ENCODE data around the gene FXR1. TPM values are rescaled to one million over a fixed set of nuclear protein-coding genes. Genes with fewer than 3 reads are reported as not detected.

Gene FXR1
- total RNA-seq, 1 experiment from 2014 or later = 133 TPM

DNA sequence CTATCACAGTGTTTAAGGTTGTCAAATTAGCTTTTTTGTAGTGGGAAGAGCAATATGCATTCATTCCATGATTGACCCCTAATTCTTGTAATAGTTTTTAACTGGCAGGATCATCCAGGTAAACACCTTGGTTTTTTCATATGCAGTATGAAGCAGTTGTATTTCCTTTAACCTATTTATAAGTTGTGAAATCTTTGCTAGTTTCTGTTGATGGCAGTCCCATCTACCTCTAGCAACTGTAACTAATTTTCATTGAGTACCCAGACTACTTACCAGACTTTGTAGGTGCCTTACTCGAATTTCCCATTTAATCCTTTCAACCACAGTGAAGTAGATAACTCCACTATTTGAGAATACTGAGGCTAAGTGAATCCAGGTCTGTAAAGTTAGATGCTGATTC, 6.1 kb downstream of the FXR1 start:
- no peak overlapping the region for H3K4me2 ChIP-seq (ENCODE audit: low read length)
- H3K9me3 ChIP-seq (ENCODE audit: low read length) = no peaks in the 10 kb centered on the region
- H3K36me3 ChIP-seq (ENCODE audit: low read depth, low read length) = peaks cover 24% of the 10 kb centered on the region
- BruUV-seq (replicated peaks) = no TSS peak
- ChIA-PET POLR2A (ENCODE audit: unreplicated experiment) (no interaction called here), CTCF (interaction anchor here (0.7 kb wide), 1 partner anchor 239 kb away, joined by 4 read pairs; the partner anchor contains the start of gene CCDC39)
- H3K4me3 ChIP-seq (ENCODE audit: low read length) = no peak overlapping the region
- no peak overlapping the region for H2AFZ ChIP-seq (ENCODE audit: low read length)
- H3F3A ChIP-seq (ENCODE audit: low read length, unreplicated experiment) = no peaks in the 10 kb centered on the region
- intact Hi-C loops (cut with micrococcal nuclease) = no loop called here
- no peaks in the 10 kb centered on the region for H3K27me3 ChIP-seq (ENCODE audit: low read length)
- no peak overlapping the region for H3K27ac ChIP-seq (ENCODE audit: low read length)
- peaks cover 17% of the 10 kb centered on the region for H3K4me1 ChIP-seq (ENCODE audit: insufficient read depth, low read length)
- H4K20me1 ChIP-seq (ENCODE audit: low read length) = peaks cover 82% of the 10 kb centered on the region
- no peaks in the 10 kb centered on the region for H3K9me2 ChIP-seq (replicated peaks; ENCODE audit: low read length)
- H3K79me2 ChIP-seq (ENCODE audit: low read length) = peaks cover 100% of the 10 kb centered on the region
- no peak for DNase-seq
- no peak overlapping the region for H3K9ac ChIP-seq (ENCODE audit: low read length)
- no peak for ATAC-seq
- no peak for TF ChIP-seq EZH2 (IDR thresholded peaks at IDR 0.05; ENCODE audit: low read length, unreplicated experiment)
- TF ChIP-seq, protein P1, sequence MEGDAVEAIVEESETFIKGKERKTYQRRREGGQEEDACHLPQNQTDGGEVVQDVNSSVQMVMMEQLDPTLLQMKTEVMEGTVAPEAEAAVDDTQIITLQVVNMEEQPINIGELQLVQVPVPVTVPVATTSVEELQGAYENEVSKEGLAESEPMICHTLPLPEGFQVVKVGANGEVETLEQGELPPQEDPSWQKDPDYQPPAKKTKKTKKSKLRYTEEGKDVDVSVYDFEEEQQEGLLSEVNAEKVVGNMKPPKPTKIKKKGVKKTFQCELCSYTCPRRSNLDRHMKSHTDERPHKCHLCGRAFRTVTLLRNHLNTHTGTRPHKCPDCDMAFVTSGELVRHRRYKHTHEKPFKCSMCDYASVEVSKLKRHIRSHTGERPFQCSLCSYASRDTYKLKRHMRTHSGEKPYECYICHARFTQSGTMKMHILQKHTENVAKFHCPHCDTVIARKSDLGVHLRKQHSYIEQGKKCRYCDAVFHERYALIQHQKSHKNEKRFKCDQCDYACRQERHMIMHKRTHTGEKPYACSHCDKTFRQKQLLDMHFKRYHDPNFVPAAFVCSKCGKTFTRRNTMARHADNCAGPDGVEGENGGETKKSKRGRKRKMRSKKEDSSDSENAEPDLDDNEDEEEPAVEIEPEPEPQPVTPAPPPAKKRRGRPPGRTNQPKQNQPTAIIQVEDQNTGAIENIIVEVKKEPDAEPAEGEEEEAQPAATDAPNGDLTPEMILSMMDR (conservative IDR thresholded peaks at IDR 0.05; ENCODE audit: low read depth, low read length) = no peak
- no peak for TF ChIP-seq EZH2phosphoT487 (IDR thresholded peaks at IDR 0.05; ENCODE audit: borderline replicate concordance, low read length)

DNA sequence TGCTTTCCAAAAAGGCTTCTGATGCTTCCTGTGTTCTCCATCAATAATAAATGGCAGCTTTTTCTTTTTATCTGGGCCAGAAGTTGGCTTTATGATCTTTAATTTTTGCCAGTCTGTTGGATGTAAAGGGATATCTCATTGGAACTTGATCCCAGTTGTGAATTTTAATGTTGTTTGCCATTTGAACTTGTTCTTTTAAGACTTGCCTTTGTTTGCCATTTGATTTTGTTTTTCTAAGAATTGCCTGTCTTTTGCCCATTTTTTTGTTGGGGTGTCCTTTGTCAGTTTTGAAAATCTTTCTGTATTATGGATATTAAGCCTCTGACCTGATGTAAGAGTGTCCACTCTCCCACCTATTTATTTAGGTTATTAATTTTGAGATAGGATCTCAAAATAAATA, 9.8 kb downstream of the FXR1 start:
- no peak for TF ChIP-seq EZH2phosphoT487 (IDR thresholded peaks at IDR 0.05; ENCODE audit: borderline replicate concordance, low read length)
- no peak for TF ChIP-seq EZH2 (IDR thresholded peaks at IDR 0.05; ENCODE audit: low read length, unreplicated experiment)
- TF ChIP-seq, protein P1 (conservative IDR thresholded peaks at IDR 0.05; ENCODE audit: low read depth, low read length) = no peak
- H3K4me3 ChIP-seq (ENCODE audit: low read length) = no peak overlapping the region
- H3K27ac ChIP-seq (ENCODE audit: low read length) = no peak overlapping the region
- no peaks in the 10 kb centered on the region for H3F3A ChIP-seq (ENCODE audit: low read length, unreplicated experiment)
- H2AFZ ChIP-seq (ENCODE audit: low read length) = no peak overlapping the region
- ATAC-seq (no peak), DNase-seq (no peak)
- no peak overlapping the region for H3K4me2 ChIP-seq (ENCODE audit: low read length)
- ChIA-PET POLR2A (ENCODE audit: unreplicated experiment) (no interaction called here), CTCF (no interaction called here)
- H3K36me3 ChIP-seq (ENCODE audit: low read depth, low read length) = peaks cover 7% of the 10 kb centered on the region; the same call in 1 of the 2 replicates
- intact Hi-C loops (cut with micrococcal nuclease) = no loop called here
- H3K9ac ChIP-seq (ENCODE audit: low read length) = no peak overlapping the region
- peaks cover 79% of the 10 kb centered on the region for H4K20me1 ChIP-seq (ENCODE audit: low read length)
- H3K27me3 ChIP-seq (ENCODE audit: low read length) = no peaks in the 10 kb centered on the region
- H3K9me2 ChIP-seq (replicated peaks; ENCODE audit: low read length) = no peaks in the 10 kb centered on the region
- H3K4me1 ChIP-seq (ENCODE audit: insufficient read depth, low read length) = no peaks in the 10 kb centered on the region
- peaks cover 100% of the 10 kb centered on the region for H3K79me2 ChIP-seq (ENCODE audit: low read length)
- H3K9me3 ChIP-seq (ENCODE audit: low read length) = no peaks in the 10 kb centered on the region
- no TSS peak for BruUV-seq (replicated peaks)

DNA sequence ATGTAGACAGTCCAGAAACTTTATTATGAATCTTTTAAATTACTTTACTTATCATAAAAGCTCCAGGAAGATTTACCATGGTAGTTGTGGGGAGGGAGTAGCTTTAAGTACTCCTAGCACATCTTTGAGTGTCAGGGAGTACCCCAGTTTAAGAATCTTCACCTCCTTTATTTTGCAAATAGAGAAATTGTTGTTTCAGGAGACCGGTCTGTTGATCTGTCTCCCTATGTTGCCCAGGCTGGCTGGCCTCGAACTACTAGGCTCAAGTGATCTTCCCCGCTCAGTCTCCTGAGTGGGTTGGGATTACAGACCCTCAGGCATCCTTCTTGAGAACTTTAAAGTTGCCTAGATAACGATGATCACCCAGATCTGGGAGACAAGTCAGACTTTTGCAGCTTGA, 11.1 kb downstream of the FXR1 start:
- Histone ChIP-seq H3K9ac (ENCODE audit: low read length) (no peak overlapping the region), H3K9me2 (replicated peaks; ENCODE audit: low read length) (no peaks in the 10 kb centered on the region), H2AFZ (ENCODE audit: low read length) (no peak overlapping the region), H3K4me1 (ENCODE audit: insufficient read depth, low read length) (no peaks in the 10 kb centered on the region), H3K79me2 (ENCODE audit: low read length) (peaks cover 100% of the 10 kb centered on the region), H3K27ac (ENCODE audit: low read length) (no peak overlapping the region), H3K4me3 (ENCODE audit: low read length) (no peak overlapping the region), H4K20me1 (ENCODE audit: low read length) (peaks cover 68% of the 10 kb centered on the region), H3F3A (ENCODE audit: low read length, unreplicated experiment) (no peaks in the 10 kb centered on the region), H3K27me3 (ENCODE audit: low read length) (no peaks in the 10 kb centered on the region), H3K36me3 (ENCODE audit: low read depth, low read length) (0 out of 2 replicates have a peak, but pooled peaks cover 4% of the 10 kb centered on the region), H3K4me2 (ENCODE audit: low read length) (no peak overlapping the region), H3K9me3 (ENCODE audit: low read length) (no peaks in the 10 kb centered on the region)
- TF ChIP-seq EZH2phosphoT487 (IDR thresholded peaks at IDR 0.05; ENCODE audit: borderline replicate concordance, low read length) (no peak), EZH2 (IDR thresholded peaks at IDR 0.05; ENCODE audit: low read length, unreplicated experiment) (no peak)
- TF ChIP-seq, protein P1 (conservative IDR thresholded peaks at IDR 0.05; ENCODE audit: low read depth, low read length) = no peak
- intact Hi-C loops (cut with micrococcal nuclease) = no loop called here
- ATAC-seq (no peak), DNase-seq (no peak)
- ChIA-PET CTCF (no interaction called here), POLR2A (ENCODE audit: unreplicated experiment) (no interaction called here)
- no TSS peak for BruUV-seq (replicated peaks)

All from PC-3 (cell line).